ENCODE measurements around the gene RIPOR2. TPM values are rescaled to one million over a fixed set of nuclear protein-coding genes. Genes with fewer than 3 reads are reported as not detected.

RIPOR2 gene
- total and polyA plus RNA-seq, 2 experiments from 2014 or later: 9.5 to 22.5 TPM

- no peak for TF ChIP-seq ZNF331 (CRISPR knock-in tag; IDR thresholded peaks at IDR 0.05; ENCODE audit: low read depth)
- TF ChIP-seq CTCF (conservative IDR thresholded peaks at IDR 0.05; ENCODE audit: low read depth in 2 of 2): no peak
- TF ChIP-seq NANOG (IDR thresholded peaks at IDR 0.05; ENCODE audit: borderline replicate concordance): no peak
- TF ChIP-seq ZNF114 (CRISPR knock-in tag; IDR thresholded peaks at IDR 0.05): no peak
- TF ChIP-seq, protein P1, sequence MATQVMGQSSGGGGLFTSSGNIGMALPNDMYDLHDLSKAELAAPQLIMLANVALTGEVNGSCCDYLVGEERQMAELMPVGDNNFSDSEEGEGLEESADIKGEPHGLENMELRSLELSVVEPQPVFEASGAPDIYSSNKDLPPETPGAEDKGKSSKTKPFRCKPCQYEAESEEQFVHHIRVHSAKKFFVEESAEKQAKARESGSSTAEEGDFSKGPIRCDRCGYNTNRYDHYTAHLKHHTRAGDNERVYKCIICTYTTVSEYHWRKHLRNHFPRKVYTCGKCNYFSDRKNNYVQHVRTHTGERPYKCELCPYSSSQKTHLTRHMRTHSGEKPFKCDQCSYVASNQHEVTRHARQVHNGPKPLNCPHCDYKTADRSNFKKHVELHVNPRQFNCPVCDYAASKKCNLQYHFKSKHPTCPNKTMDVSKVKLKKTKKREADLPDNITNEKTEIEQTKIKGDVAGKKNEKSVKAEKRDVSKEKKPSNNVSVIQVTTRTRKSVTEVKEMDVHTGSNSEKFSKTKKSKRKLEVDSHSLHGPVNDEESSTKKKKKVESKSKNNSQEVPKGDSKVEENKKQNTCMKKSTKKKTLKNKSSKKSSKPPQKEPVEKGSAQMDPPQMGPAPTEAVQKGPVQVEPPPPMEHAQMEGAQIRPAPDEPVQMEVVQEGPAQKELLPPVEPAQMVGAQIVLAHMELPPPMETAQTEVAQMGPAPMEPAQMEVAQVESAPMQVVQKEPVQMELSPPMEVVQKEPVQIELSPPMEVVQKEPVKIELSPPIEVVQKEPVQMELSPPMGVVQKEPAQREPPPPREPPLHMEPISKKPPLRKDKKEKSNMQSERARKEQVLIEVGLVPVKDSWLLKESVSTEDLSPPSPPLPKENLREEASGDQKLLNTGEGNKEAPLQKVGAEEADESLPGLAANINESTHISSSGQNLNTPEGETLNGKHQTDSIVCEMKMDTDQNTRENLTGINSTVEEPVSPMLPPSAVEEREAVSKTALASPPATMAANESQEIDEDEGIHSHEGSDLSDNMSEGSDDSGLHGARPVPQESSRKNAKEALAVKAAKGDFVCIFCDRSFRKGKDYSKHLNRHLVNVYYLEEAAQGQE (IDR thresholded peaks at IDR 0.05; ENCODE audit: unreplicated experiment): no peak
- no peak for TF ChIP-seq EZH2 (IDR thresholded peaks at IDR 0.05; ENCODE audit: low read depth, unreplicated experiment)
- TF ChIP-seq EZH2phosphoT487 (IDR thresholded peaks at IDR 0.05; ENCODE audit: unreplicated experiment): no peak
Observed at GRCh38 chr6:24931296-24931695, 4.5 kb downstream of the RIPOR2 start (continued).

DNA sequence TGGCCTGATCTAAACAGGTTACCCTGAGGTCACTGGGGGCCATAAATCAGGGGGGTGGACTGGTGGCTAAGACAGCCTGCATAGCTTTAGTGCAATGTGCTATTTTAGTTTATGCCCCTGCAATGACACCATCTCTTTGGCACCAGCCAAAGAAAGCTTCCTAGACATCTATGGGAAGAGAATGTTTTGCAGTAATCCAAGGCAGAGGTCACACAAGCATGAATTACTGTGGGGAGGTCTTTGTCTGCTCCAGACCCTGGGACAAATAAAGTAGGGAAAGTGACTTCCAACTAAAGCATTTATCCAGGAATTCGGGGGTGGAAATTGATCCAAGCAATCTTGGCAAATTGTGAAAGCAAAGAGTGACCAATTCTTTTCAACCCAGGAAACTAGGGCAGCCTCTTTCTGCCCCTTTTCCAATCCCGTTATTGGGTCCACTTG, 5.3 kb downstream of the RIPOR2 start:
- ATAC-seq (no peak), DNase-seq (ENCODE audit: low spot score) (no peak)
- Histone ChIP-seq H3K79me2 (replicated peaks; ENCODE audit: insufficient read depth) (peaks cover 51% of the 10 kb centered on the region), H3K4me3 (no peak overlapping the region), H3K4me1 (ENCODE audit: insufficient read depth) (peaks cover 58% of the 10 kb centered on the region), H3K9me2 (ENCODE audit: insufficient read depth) (0 out of 2 replicates have a peak, but pooled peaks cover 6% of the 10 kb centered on the region), H4K20me1 (replicated peaks; ENCODE audit: insufficient read depth) (no peaks in the 10 kb centered on the region), H3K36me3 (ENCODE audit: insufficient read depth) (no peaks in the 10 kb centered on the region), H3K4me2 (0 out of 2 replicates have a peak overlapping the region, but pooled peaks have one; percentile 42), H2AFZ (no peak overlapping the region), H3F3A (replicated peaks; ENCODE audit: low read depth) (no peaks in the 10 kb centered on the region), H3K27me3 (ENCODE audit: insufficient read depth) (no peaks in the 10 kb centered on the region), H3K27ac (ENCODE audit: low read depth) (peak overlapping the region; percentile 26; the same call in 1 of the 2 replicates)
- Mint-ChIP-seq H3K27ac (peak overlapping the region; percentile 8; the same call in 1 of the 2 replicates), H3K9me3 (peaks cover 4% of the 10 kb centered on the region; the same call in 2 of the 3 replicates), H3K4me3 (no peak overlapping the region), H3K36me3 (ENCODE audit: low read depth) (peaks cover 5% of the 10 kb centered on the region), H3K27me3 (ENCODE audit: insufficient read depth, low read depth, poor library complexity) (no peaks in the 10 kb centered on the region), H3K4me1 (peaks cover 66% of the 10 kb centered on the region)
- TF ChIP-seq, protein P1 (IDR thresholded peaks at IDR 0.05; ENCODE audit: unreplicated experiment): no peak
- no peak for TF ChIP-seq EZH2 (IDR thresholded peaks at IDR 0.05; ENCODE audit: low read depth, unreplicated experiment)
- TF ChIP-seq EZH2phosphoT487 (IDR thresholded peaks at IDR 0.05; ENCODE audit: unreplicated experiment): no peak
- no peak for TF ChIP-seq NANOG (IDR thresholded peaks at IDR 0.05; ENCODE audit: borderline replicate concordance)
- TF ChIP-seq CREB1 (CRISPR knock-in tag; IDR thresholded peaks at IDR 0.05; ENCODE audit: low read depth): no peak
- no peak for TF ChIP-seq STAT1 (IDR thresholded peaks at IDR 0.05; ENCODE audit: unreplicated experiment)
- no peak for TF ChIP-seq JUNB (IDR thresholded peaks at IDR 0.05; ENCODE audit: unreplicated experiment)
- no peak for TF ChIP-seq ZNF114 (CRISPR knock-in tag; IDR thresholded peaks at IDR 0.05)
- no peak for TF ChIP-seq CTCF (conservative IDR thresholded peaks at IDR 0.05; ENCODE audit: low read depth in 2 of 2)

Data from GM23338 (cell line).